Activated naive CD4-positive, alpha-beta T cell treated with Interleukin-2 at 50 U/mL for 16 hours (primary cell): ENCODE results near the gene COL5A1.
"Not testable (repeated sequence)": the region's sequence is repeated elsewhere in the genome, so short reads cannot be mapped to it uniquely, and the experiment has no call there.

Experiments used
- DNase-seq: peaks from one replicate; pipeline ENCODE4 v3.0.0-alpha.2; 2020

COL5A1 gene

GRCh38 chr9:134641990-134642384, 384 bp downstream of the COL5A1 start:
- no peak for DNase-seq

- no peak for DNase-seq
Observed at GRCh38 chr9:134642385-134643181, 980 bp downstream of the COL5A1 start.

GRCh38 chr9:134643222-134643671, 1.6 kb downstream of the COL5A1 start:
- no peak for DNase-seq

GRCh38 chr9:134644401-134644724, 2.8 kb downstream of the COL5A1 start:
- DNase-seq: not testable (repeated sequence)

GRCh38 chr9:134644725-134645606, 3.4 kb downstream of the COL5A1 start:
- no peak for DNase-seq

GRCh38 chr9:134645607-134646365, 4.2 kb downstream of the COL5A1 start:
- DNase-seq: no peak

GRCh38 chr9:134647359-134648080, 5.9 kb downstream of the COL5A1 start:
- DNase-seq: no peak

GRCh38 chr9:134648701-134649530, 7.3 kb downstream of the COL5A1 start:
- DNase-seq: peak; percentile 3

- no peak for DNase-seq
Observed at GRCh38 chr9:134650431-134651190, 9.0 kb downstream of the COL5A1 start.

- no peak for DNase-seq
Observed at GRCh38 chr9:134651226-134651905, 9.8 kb downstream of the COL5A1 start.

- no peak for DNase-seq
Observed at GRCh38 chr9:134652291-134653225, 11.0 kb downstream of the COL5A1 start.

GRCh38 chr9:134653259-134654009, 11.8 kb downstream of the COL5A1 start:
- DNase-seq: no peak

- no peak for DNase-seq
Observed at GRCh38 chr9:134655101-134655500, 13.5 kb downstream of the COL5A1 start.

GRCh38 chr9:134655586-134656333, 14.2 kb downstream of the COL5A1 start:
- no peak for DNase-seq

GRCh38 chr9:134656334-134657006, 14.9 kb downstream of the COL5A1 start:
- no peak for DNase-seq

GRCh38 chr9:134657666-134658377, 16.2 kb downstream of the COL5A1 start:
- DNase-seq: no peak
